Stimulated activated CD4-positive, alpha-beta T cell treated with anti-CD3 and anti-CD28 coated beads, TNF-alpha, amount 100 ng/mL, for 1 hour (primary cell): ENCODE data around the gene GCA.

ENCODE experiments used
- DNase-seq, 3 donors: peaks; one replicate each; pipeline ENCODE4 v3.0.0-alpha.2; 2020; ENCODE audit warnings: low read depth in 3 of 3, low spot score in 1 of 3

GCA gene

DNA sequence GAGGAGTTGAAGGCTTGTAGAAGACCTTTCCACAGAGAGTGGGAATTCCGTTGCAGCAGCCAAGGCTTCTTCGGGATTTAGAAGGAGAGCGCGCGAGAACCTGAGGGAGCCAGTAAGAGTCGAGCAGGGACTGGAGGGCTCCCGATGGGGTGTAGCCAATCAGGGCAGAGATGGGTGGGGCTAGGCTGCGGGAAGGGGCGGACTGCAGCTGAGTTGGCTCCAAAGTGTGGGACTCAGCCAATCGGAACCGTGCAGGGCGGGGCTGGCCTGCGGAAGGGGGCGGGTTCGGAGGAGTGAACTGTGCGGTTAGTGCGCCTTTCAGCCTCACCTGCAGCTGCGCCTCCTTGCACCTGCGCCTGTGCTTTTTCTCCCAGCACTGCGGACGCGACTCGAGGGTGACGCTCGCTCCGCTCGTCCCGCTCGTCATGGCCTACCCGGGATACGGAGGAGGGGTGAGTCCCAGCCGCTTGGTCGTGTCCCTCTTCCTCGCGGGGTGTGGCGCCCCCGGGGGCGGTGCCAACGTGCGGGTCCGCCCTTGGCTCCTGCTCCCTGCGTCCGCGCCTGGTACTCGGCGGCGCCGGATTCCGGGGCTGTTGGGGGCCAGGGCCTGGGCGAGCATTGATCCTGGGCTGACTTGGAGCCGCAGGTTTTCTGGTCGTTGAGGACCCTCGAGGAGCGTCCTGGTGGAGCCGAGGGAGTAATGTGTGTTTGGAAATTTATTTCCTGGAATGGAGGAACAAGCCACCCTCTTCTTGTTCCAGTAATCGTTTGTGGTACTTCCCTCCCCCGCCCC is at the start of gene GCA:
Gene GCA (plus strand): TSS at position 309 of the 793 bp plus-strand sequence. CDS start 117 bp downstream, at position 426.
- peak; percentile 88 to 96 (median 93) for DNase-seq

- DNase-seq, result no peak
These were observed 48.9 kb upstream of the GCA start for GRCh38 chr2:162295009-162295408.

GRCh38 chr2:162297925-162298552 is 45.9 kb upstream of the GCA start:
- no peak for DNase-seq

GRCh38 chr2:162298669-162299335 is 45.1 kb upstream of the GCA start:
- no peak for DNase-seq

DNA sequence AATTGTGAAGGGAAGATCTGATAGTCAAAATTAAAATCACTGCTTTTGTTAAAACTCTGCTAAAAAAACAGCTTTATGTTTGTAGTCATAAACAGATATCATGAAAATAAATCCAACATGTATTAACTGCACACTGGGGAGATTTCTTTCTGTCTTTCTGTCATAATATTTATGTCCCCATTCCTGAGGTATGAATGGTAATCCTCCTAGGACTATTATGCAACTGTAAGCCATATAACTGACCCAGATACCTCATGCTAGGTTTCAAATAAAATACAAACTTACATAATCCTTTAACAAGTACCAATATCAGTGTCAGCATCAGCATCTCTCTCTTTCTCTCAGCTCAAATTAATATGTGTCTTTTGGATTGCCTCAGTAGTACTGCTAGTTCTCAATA is 43.7 kb upstream of the GCA start:
- DNase-seq, result no peak

DNA sequence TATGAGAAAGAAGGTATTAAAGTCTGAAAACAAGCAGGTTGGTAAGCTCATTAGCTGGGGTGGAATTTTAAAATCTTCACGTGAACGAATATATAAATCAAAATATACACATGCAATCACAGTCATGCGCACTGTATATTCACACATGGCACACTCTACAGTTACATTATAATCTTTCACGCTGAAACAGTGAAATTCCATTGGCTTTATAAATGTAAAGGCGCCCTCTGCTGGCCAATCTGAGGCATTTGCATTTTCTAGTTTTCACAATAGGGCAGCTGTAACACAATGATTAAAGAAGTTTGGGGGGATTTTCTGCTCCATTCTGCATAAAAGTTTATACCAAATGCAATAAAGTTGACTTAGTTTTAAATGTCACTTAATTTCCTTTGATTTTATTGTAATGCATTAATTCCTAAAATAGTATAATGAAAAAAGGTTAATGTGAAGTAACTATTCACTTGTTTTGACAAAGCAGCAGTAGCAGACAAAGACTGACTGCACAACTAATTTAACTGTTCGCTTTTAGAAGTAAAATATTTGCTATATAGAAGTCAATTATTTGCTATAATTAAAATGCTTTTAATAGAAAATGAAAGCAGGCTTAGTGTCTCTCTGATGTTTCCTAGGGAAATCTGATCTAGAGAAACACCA is 42.7 kb upstream of the GCA start:
- DNase-seq, result peak in 2 of 3 donors; percentile 15 to 21

GRCh38 chr2:162301877-162302276 is 42.1 kb upstream of the GCA start:
- no peak for DNase-seq

DNA sequence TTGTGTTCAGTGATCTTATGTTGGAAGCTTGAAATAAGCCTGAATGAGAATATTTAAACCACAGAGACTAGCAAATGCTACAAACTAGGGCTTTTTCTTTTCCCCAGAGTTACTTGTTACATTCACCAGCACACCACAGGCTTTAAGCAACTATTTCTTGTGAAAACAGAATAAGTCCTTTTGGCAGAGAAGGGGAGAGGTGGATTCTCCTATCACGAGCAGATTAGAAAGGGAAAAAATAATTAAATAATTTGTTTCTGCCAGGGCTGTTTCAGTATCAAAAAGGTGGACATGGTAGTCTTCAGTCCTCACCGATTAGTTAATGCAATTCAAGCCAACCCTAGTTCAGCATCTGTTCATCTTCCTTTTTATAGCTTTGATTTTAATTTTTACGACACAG is 38.0 kb upstream of the GCA start:
- no peak for DNase-seq

DNA sequence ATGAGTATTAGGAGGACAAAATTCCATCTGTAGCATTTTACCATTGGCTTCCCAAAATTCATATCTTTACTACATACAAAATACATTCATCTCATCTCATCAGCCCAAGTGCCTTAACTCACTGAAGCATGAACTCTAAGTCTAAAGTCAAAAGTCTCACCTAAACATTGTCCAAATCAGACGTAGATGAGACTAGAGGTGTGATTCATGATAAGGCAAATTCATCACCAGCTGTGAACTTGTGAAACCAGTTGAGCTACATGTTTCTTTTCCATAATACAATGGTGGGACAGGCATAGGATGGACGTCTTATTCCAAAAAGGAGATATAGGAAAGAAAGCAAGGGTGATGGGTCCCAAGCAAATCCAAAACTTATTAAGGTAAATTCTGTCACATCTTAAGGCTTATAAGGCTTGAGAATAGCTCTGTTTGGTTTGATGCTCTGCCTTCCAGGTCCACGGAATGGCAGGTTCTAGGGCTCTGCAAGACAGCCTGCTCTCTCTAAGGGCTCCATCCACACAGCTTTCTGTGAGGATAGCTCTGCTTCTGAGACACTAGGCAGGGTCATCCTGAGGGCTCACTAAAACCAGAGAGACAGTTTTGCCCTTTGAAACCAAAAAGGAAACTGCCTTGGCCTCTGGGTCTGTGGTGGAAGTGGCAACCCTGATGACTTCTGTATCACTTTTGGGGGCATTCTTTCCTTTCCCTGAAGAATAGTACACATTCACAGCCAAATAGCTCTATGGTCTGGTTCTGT is 35.0 kb upstream of the GCA start:
- no peak for DNase-seq

GRCh38 chr2:162312853-162313252 is 31.1 kb upstream of the GCA start:
- DNase-seq, result no peak

- no peak for DNase-seq
These were observed 28.0 kb upstream of the GCA start for GRCh38 chr2:162315938-162316337.

DNA sequence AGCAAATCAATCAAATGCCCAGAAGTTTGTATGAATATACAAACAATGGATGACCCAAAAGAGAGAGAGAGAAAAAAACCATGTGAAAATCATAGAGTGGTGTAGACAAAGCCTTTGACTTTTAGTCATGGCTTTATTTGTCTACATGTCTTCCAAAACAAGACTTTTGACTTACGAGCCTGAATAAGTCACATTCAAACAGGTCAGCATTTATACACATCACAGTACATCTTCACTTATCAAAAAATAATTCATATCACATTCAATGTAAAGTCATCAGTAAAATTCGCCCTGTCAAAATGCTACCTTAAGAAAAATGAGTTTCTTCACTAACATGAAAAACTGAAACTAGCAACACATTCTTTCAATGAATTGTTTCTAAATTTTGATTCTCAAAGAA is 27.3 kb upstream of the GCA start:
- no peak for DNase-seq

DNA sequence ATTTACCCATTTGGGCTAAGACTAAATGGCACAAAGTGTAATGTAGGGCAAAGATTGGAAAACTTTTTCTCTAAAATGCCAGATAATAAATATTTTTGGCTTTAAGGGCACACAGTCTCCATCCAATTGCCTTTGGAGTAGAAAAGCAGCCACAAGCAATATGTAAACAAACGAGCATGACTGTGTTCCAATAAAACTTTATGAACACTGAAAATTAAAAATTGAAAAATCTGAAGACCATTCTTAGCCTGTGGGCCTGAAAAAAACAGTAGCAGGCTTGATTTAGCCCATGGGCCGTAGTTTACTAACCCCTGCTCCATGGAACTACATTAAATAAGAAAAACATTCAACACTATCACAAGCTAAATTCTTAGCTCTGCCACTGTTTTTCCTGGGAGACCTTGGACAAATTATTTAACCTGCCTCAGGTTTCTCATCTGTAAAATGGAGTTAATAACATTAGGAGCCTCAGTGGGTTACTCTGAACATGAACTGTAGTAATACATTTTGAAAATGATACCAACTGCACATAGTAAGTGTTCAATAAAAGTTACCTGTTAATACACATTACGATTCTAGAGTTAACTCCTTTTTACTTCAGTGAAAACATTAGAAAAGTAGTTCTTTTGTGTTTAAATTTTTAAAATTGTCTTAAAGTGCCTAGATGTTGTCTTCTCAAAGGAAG is 26.7 kb upstream of the GCA start:
- no peak for DNase-seq

DNA sequence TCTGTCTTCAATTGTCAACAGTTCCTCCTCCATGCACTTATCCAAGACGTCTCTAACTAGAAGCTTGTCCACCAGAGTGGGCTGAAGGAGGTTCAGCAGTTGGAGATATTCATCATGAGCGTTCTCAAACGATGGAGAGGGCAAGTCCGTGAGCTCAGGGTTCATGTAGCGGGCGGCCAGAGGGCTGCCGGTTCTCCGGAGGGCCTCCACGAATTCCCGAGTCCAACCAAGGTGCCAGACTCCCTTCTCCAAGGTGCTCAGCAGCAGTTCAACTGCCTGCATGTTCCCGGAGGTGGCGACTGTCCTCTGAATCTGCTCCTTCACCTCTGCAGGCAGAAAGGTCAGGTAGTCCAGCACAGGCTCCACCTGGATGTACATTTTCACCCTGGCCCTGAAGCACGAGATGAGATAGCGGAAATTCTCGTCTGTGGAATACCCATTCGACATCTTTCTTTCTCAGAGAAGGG is 26.0 kb upstream of the GCA start:
- no peak for DNase-seq

GRCh38 chr2:162318328-162319180 is 25.4 kb upstream of the GCA start, which contains the start of gene IFIH1:
TSS of gene IFIH1 (minus strand) at chr2:162318684. CDS start at chr2:162318307, 377 bp downstream.
- peak; percentile 50 to 53 (median 51) for DNase-seq

DNA sequence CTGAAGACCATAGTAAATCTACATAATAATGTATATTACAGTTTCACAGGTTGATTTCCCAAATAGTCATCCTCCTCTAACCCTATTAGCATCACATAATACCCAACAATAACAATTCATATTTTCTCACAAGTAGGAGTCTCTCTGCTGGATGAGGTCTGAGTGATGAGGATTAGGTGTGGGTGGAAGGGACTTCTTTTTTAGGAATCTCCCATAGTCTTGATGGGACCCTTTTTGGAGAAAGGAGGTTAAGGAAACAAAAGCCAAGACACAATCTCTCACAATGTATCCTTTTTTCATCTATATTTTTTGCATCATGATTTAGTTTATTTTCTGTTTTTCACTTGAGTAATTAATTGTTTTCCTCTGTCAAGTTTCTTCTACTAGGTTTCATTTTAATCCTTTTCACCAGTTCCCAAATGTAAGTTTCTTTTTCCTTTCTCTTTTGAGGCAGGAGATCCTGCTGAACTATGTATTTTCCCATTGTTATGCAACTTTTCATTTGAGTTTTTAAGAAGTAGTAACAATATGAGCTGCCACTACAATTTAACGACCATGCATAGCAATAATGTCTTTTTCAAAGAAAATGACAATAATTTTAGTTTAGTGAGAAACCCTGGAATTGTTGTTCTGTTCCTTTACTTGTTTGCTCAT is 22.9 kb upstream of the GCA start:
- no peak for DNase-seq

- no peak for DNase-seq
These were observed 19.0 kb upstream of the GCA start for GRCh38 chr2:162324953-162325352.

- no peak for DNase-seq
These were observed 16.7 kb upstream of the GCA start for GRCh38 chr2:162327134-162327769.
